ENCODE measurements around the gene PLOD3. TPM values are rescaled to one million over a fixed set of nuclear protein-coding genes. Genes with fewer than 3 reads are reported as not detected.

The PLOD3 gene
- total RNA-seq, 6 experiments from 2014 or later, result 128 to 179 (median 140) TPM

GRCh38 chr7:101239191-101239950 lies 22.0 kb upstream of the PLOD3 start:
- peaks cover 15% of the 10 kb centered on the region for H3K4me1 Mint-ChIP-seq (ENCODE audit: low read depth)
- H3K27ac Mint-ChIP-seq, result no peak overlapping the region
- H3K36me3 Mint-ChIP-seq (ENCODE audit: low read depth), result no peaks in the 10 kb centered on the region
- H3K4me3 Mint-ChIP-seq, result no peak overlapping the region
- no peak for DNase-seq
- no peak for TF ChIP-seq CTCF (IDR thresholded peaks at IDR 0.05)
- H3K9me3 Mint-ChIP-seq, result no peaks in the 10 kb centered on the region
- H3K27me3 Mint-ChIP-seq (ENCODE audit: insufficient read depth), result no peaks in the 10 kb centered on the region; the same call in 1 of the 2 replicates

- TF ChIP-seq CTCF (IDR thresholded peaks at IDR 0.05), result no peak
- H3K27ac Mint-ChIP-seq, result peak overlapping the region; percentile 55; the same call in 1 of the 2 replicates
- no peaks in the 10 kb centered on the region for H3K36me3 Mint-ChIP-seq (ENCODE audit: low read depth)
- H3K9me3 Mint-ChIP-seq, result no peaks in the 10 kb centered on the region
- H3K4me1 Mint-ChIP-seq (ENCODE audit: low read depth), result peaks cover 9% of the 10 kb centered on the region
- H3K27me3 Mint-ChIP-seq (ENCODE audit: insufficient read depth), result no peaks in the 10 kb centered on the region; the same call in 1 of the 2 replicates
- no peak overlapping the region for H3K4me3 Mint-ChIP-seq
- DNase-seq, result no peak
Observed at GRCh38 chr7:101238226-101239182, 21.1 kb upstream of the PLOD3 start.

- DNase-seq, result no peak
- peaks cover 7% of the 10 kb centered on the region; the same call in 1 of the 2 replicates for H3K4me1 Mint-ChIP-seq (ENCODE audit: low read depth)
Observed at GRCh38 chr7:101237206-101238067, 20.1 kb upstream of the PLOD3 start, which contains the start of gene CLDN15. TSS of gene CLDN15 (minus strand) at chr7:101237802. CDS start at chr7:101237581, 221 bp downstream.

GRCh38 chr7:101236292-101236835 lies 19.0 kb upstream of the PLOD3 start:
- Mint-ChIP-seq H3K27me3 (ENCODE audit: insufficient read depth) (no peaks in the 10 kb centered on the region; the same call in none of the 2 replicates), H3K27ac (no peak overlapping the region), H3K4me3 (no peak overlapping the region), H3K36me3 (ENCODE audit: low read depth) (no peaks in the 10 kb centered on the region), H3K9me3 (no peaks in the 10 kb centered on the region), H3K4me1 (ENCODE audit: low read depth) (peaks cover 14% of the 10 kb centered on the region)
- no peak for TF ChIP-seq CTCF (IDR thresholded peaks at IDR 0.05)
- no peak for DNase-seq

More at GRCh38 chr7:101237206-101238067, 20.1 kb upstream of the PLOD3 start, which contains the start of gene CLDN15:
- H3K36me3 Mint-ChIP-seq (ENCODE audit: low read depth), result no peaks in the 10 kb centered on the region
- TF ChIP-seq CTCF (IDR thresholded peaks at IDR 0.05), result no peak
- H3K27me3 Mint-ChIP-seq (ENCODE audit: insufficient read depth), result no peaks in the 10 kb centered on the region; the same call in none of the 2 replicates
- H3K4me3 Mint-ChIP-seq, result no peak within 1 kb of the TSS
- H3K9me3 Mint-ChIP-seq, result no peaks in the 10 kb centered on the region
- H3K27ac Mint-ChIP-seq, result peak within 1 kb of the TSS; percentile 55; the same call in 1 of the 2 replicates
